ENCODE results near the gene STK35.

STK35 gene

GRCh38 chr20:2183381-2183780 is 81.8 kb downstream of the STK35 start:
- TF ChIP-seq CTCF (IDR thresholded peaks at IDR 0.05), result no peak

- no peak; the same call in 1 of the 2 replicates for TF ChIP-seq CTCF (IDR thresholded peaks at IDR 0.05)
Measured at GRCh38 chr20:2195614-2196013, 94.0 kb downstream of the STK35 start.

GRCh38 chr20:2197166-2197565 is 95.5 kb downstream of the STK35 start:
- TF ChIP-seq CTCF (IDR thresholded peaks at IDR 0.05), result no peak

Measured in LNCAP (cell line).